ENCODE results near the gene ZBTB42.

The ZBTB42 gene

DNA sequence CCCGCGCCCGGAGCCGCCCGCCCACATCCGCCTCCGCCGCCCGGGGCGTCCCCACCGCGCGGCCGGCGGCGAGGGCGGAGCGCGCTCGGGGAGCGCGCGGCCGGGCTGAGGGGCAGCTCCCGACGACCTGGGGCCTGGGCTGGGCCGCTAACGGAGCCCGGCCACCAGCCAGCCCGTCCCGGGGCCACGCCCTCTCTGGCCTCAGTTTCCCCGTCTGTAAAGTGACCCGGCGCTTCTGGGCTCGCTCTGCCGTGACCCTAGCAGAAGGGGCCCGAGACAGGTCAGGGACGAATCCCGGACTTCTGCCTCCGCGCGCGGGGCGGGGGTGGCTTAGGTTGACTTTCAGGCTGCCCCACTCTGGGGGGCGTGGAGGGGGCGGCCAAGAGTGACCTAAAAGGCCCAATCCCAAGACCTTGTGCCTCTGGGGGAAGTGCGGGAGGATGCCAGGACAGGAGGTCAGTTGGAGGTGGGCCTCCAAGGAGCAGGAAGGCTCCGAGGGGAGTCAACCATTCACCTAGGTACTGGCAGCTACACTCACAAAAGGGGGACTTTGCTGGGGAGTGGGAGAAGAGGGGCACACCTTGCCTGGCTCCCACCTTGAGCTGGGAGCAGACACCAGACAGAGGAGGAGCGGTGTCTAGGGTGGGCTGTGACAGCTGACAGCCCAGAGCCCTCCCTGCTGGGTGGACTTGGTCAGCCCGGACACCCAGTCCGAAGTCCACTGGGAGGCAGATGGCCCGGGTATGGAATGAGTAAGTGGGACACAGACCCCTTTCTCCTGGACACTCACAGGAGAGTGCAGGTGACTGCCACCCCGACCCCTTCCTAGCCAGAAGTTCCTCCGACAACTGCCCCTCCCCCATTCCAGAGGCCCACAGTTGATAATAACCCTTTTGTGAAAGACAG lies 4.9 kb upstream of the ZBTB42 start:
- peak; percentile 69 for DNase-seq

DNA sequence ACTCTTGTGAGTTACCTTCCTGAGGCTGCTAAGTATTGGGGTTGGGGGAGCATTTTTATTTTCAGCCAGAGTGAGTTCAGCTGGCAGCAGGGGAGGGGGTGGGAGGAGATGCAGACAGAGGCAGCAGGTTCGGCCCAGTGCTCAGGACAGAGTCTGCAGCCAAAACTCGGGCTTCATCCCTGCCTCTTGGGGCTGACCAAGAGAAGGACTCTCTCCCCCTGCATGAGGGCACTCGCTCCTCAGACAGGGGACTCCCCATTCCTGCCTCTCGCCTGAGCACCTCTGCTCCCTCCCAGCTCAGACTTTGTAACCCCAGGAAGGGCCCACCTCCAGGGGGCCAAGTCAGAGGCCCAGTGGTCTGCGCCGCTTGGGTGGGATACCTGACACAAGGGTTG lies 4.2 kb upstream of the ZBTB42 start:
- DNase-seq: no peak

DNA sequence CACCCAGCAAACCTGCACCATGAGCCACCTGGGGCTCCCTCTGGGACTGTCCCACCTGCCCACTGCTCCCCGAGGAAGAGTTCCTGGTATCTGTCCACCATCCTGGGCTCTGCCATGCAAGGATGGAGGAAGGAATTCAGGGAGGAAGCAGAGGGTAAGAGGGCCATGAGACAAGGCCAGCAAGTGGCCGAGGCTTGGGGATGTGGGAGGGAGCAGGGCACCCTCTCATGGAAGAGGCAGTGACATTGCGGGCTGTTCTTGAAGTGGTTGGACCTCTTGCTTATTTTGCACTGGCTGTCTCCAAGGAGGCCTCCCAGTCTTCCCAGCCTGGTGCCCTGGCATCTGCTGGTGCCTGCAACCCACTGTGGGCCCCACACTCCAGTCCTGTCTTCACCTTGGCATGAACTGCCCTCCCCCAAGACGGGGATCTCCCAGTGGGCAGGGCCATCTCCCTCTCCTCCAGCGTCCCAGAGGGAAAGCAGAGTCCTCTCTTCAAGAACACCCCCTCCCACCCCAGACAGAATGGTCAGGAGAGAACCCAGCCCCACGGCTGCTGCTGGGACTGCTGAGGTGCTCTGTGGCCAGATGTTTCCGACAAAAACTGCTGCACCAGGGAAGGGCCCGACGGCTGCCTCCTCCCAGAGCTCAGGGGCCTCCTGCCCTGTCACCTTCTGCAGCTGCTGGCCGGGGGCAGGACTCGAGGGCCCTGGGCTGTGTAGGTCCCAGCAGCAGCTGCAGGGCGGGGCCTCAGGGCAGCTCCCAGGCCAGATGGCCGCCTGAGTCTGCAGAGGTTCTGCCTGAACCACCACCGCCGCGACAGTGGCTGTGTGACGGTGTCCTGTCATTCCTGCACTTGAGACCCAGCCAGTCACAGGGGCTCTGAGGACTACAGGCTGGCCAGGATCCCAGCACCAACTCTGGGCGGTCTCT lies 3.5 kb upstream of the ZBTB42 start:
- DNase-seq: no peak

DNA sequence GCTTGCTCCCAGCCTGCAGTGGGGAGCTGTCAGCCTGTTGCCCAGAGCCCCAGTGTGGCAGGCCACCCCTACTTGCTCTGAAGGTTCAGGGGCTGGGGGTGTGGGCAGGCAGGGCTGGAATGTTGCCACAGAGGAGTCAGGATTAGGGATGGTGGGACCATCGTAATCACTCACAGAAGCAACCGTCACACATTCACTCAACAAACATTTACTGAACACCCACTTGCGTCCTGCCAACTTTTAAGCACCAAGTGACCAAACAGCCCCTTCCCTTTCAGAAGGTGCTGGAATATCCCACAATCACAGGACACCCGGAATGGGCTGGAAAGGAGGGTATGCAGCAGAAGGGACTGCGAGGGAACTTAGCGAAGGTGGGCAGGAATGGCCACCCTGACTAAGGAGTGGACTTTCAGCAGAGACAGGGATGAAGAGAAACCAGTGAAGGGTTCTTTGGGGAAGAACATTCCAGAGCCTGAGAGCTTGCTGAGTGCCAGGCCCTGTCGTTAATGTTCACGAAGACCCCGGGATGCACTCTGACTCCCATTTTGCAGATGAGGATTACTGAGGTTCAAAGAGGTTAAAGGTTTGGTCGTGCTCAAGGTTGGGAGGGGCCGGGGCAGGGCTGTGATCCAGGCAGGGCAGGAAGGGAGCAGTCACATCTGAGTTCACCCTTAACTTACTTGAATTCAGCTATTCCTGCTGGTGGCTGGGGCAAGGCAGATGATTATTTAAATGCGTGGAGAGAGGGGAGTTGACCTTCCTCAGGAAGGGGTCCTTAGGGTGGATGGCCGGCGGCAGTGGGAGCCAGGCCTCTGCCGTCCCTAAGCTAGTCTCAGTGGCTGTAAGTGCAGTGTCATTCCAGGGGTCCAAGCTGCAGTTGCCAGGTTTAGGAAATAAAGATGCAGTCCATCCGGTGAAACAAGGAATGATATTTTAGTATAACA lies 2.3 kb upstream of the ZBTB42 start:
- DNase-seq: no peak

DNA sequence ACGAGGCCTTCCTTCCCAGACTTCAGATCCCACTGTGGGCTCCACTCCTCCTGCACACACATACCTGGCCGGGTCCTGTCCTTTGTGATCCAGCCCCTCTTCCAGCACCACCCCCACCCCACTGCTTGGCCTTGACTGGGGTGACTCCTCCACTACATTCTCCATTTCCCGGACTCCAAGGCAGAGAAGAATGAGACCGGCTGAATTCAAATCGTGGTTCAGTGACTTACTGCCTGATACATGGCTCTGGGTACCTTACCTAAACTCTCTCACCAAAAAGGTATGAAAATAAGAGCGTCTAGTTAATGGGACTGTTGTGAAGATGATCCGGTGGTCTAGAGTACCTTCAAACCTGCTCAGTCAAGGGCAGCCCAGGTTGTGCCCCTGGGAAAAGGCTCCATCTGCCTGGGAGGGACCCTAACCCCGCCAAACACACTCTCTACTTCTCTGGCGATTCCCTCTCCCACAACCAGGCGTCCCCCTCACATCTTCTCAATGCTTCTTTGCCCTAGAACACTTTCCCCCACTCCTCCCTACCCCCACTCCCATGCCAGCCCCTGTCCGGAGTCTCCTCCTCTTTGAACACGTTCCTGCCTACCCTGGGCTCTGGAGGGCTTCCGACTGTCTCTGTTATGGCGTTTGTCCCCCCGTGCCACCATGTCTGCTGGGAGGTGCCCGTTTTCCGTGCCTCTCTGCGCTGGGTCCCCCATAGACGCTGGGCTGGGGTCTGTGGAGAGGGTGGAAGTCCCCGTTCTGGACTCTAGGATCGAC lies 1.5 kb upstream of the ZBTB42 start:
- DNase-seq: no peak

DNA sequence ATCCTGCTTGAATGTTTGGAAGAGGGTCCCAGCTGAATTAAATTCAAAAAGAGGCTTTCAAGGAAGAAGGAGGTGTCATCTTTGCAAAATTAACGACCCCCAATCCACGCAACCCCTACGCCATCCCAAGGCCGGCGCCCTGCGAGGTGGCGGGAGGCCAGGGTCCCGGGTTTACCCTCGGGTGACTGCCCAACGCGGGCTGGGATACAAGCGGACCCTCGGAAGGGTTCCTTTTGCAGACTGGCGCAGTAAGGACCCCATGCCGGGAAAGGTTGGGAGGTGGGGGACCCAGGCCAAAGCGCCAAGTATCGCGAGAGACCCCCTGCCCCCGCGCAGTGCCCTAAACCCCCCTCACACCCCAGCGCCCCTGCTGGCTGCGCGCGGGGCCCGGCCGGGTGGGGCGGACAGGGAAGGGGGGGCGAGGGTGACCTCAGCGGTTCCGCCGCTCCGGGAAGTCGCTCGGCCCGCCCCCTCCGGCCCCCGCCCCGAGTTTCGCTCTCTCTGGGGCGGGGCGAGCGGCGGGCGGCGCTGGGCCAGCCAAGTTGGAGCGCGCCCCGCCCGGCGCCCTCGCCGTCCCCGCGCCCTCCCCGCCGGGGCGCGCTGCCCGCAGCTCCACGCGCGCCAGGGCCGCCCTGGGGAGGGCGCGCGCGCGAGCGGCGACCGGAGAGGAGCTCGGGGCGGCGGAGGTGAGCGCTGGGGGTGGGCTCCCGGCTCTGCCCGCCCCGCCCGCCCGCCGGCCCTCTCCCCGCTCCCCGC lies 708 bp upstream of the ZBTB42 start:
- DNase-seq: peak; percentile 79

DNA sequence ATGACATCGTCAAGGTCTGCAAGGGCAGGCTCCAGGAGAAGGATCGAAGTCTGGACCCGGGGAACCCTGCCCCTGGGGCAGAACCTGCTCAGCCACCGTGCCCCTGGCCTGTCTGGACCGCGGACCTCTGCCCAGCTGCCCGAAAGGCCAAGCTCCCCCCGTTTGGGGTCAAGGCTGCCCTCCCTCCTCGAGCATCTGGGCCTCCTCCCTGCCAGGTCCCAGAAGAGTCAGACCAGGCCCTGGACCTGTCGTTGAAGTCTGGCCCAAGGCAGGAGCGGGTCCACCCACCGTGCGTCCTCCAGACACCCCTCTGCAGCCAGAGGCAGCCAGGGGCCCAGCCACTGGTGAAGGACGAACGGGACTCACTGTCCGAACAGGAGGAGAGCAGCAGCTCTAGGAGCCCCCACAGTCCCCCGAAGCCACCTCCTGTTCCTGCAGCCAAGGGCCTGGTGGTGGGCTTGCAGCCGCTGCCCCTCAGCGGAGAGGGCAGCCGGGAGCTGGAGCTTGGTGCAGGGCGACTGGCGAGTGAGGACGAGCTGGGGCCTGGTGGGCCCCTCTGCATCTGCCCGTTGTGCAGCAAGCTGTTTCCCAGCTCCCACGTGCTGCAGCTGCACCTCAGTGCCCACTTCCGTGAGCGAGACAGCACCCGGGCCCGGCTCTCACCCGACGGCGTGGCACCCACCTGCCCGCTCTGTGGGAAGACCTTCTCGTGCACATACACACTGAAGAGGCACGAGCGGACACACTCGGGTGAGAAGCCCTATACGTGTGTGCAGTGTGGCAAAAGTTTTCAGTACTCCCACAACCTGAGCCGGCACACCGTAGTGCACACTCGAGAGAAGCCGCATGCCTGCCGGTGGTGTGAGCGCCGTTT lies 856 bp downstream of the ZBTB42 start:
- DNase-seq: no peak

DNA sequence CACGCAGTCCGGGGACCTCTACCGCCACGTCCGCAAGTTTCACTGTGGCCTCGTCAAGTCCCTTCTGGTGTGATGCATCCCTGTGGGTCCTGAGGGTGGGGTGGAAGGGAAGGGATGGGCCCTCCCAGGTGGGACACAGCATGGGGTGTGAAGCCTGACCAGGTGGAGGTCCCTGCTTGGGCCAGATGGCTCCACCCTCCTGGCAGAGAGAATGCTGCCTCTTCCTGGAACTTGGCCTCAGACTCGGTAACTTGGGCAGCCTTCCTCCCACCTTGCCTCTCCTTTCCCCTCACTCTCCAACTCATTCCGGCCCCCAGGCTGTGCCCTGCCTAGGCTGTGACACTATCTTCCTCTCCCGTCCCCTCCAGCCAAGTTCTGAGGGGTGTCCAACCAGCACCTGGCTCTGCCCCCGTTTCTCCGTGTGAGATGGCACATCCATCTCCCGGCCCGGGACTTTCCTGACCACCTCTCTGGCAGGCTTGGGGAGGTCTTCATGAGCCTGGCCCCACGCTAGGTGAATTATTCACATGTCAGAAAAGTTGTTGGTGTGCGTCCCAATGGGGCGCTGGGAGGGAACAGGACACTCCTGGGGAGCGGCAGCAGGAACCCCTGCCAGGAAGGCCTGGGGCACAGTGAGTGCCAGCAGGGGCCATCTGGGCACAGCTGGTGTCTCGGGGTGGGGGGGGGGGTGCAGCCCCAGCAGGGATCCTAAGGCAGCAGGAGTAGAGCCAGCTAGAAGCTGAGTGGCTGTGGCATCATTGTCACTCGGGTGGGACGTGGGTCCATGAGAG lies 1.7 kb downstream of the ZBTB42 start:
- no peak for DNase-seq

DNA sequence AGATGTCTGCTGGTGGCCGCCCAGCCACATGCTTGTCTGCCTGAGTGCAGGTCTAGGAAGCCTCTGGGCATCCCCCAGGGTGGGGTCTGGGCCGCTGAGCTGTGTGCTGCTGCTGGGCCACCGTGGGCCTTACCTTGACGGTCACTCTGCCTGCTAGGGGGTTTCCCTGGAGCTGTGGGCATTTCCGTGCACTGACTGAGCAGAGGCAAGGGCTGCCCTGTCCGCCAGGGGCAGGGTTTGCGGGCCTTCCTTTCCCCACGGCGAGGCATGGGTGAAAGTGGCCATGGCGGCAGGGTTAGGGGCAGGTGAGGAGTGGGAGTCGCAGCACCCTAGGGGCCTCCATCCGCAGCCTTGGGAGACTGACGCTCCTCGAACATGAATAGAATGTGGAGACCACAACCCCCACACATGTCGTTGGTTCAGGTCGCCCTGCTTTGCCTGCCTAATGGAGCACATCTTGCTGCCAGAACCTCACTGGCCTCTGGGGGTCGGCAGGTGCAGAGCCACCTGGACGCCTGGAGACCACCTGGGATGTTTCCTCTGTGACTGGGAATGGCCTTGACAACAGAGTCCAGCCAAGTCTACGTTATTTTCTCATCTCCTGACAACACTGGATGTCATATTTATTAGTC lies 2.5 kb downstream of the ZBTB42 start:
- DNase-seq: no peak

DNA sequence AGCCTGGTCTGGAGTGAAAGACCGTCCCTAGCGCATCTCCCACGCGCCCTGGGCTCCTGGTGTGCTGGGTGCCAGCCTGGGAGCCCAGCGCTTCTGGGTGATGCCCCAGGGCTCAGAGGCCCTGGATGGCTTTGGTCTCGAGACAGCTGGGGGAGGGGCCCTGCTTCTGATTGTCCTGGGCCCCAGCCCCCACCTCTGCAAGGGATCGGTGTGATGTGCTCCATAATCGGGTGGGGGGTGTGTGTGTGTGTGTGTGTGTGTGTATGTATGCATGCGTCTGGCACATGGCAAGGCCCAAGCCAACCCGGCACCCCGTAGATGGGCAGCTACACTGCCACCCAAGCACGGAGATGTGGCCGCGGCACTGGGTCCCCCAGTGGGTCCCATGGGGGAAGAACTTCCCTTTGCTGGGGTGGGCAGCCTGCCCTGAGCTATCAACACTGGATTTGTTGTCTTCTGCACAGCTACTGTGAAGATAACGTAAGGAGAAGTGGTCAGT lies 3.1 kb downstream of the ZBTB42 start:
- DNase-seq: no peak

DNA sequence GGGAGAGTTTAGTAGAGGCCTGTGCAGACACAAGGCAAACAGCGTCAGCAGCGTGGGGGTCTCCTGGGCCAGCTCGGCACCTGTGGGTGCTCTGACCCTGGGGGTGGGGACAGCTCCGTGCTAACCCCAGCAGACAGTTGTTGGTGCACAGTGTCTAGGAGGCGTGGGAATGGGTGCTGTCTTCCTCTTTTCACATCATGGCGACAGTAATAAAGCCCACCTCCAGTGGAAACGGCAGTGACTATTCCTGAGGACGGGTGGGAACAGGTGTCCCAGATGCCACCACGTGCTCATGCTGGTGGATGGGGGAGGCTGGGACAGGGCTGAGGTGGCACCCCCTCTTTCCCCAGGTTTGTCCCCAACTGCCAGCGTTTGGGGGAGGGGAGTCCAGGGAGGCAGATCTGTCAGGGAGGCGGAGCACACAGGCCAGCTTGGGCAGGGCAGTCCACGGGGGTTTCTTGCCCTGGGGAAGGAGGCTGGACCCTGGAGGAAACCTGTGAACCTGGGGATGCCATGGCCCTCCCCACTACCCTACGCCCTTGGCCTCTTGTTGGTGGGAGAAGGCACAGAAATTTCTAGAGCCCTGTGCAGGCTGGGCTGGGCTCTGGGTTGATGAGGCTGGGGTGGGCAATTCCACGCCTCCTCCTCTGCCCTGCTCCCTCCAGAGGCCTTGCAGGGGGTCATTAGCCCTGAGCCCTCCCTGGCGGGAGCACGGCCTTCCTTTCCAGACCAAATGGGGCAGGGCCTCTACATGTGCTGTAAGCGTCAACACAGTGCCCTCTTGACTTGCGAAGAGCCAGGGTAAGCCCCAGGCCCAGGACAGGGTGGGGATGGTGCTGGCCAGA lies 3.8 kb downstream of the ZBTB42 start:
- DNase-seq: no peak

DNA sequence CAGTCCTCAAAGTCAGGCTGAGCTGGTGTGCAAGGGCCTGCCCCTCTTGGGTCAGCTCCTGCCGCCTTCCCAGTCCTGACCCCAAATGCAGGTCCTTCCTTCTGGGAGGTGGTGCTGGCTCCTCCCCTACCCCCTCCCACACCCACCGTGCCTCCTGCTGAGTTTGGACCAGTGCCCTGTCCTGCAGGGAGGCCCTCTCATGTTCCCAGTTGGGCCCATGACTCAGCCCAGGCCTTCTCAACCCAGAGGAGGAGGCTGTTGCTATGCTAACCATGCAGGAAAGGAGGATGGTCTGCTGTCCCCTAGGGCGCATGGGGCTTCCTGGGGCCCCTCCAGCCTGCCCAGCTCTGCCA lies 4.4 kb downstream of the ZBTB42 start:
- no peak for DNase-seq

DNA sequence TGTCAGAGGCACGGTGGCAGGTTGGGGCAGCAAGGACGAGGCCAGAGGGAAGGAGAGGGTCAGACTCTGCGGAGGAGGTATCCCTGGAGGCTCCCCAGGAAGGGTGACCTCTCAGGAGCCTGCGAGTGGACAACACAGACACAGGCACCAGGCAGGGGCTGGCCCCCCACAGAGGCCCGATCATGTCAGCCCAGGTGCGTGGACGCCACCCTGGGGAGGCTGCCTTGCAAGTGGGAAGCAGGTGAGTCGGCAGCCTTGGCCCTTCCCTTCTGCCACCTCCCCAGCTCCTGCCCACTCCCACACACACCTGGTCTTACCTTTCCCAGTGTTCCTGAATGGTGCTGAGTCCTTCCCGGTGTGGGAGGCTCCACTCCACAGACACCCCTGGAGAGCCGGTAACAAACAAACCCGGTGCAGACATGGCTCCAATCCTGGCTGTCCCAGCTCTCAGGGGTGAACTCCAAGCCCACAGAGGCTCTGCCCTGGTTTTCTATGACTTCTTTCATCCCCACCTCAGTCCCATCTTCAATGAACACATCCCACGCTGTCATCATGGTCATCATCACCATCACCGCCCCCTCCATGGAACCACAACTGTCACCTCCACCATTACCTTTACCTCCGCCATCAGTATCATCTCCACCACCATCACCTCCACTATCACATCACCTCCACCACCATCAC lies 5.2 kb downstream of the ZBTB42 start:
- DNase-seq: no peak

DNA sequence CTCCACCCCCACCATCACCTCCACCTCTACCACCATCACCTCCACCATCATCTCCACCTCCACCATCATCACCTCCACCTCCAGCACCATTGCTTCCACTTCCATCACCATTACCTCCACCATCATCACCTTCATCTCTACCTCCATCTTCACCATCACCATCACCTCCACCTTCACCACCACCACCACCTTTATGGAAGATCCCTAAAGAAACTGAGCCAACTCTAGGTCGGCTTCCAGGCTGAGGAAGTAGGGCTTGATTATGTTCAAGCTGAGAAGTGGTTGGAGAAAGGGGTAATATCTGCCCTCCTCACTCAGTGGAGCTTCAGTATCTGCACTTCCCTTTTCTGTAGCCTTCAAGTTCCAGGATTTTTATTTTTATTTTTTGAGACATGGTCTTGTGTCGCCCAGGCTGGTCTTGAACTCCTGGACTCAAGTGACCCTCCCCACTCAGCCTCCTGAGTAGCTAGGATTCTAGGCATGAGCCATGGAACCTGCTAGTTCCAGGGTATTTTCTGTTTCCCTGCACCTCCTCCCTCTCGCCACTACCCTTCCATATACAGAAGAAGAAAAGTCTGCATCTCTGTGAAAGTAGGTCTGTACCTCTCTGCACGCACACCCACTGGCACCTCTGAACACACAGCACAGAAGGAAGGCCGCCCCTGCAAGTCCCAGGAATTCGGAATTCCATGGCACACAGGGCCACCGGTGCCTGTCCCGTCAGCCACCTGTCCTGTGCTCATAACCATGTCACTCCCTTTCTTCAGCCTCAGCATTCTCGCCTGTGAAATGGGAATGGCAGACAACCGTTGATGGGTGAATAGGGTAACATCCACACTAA lies 5.9 kb downstream of the ZBTB42 start:
- no peak for DNase-seq

DNA sequence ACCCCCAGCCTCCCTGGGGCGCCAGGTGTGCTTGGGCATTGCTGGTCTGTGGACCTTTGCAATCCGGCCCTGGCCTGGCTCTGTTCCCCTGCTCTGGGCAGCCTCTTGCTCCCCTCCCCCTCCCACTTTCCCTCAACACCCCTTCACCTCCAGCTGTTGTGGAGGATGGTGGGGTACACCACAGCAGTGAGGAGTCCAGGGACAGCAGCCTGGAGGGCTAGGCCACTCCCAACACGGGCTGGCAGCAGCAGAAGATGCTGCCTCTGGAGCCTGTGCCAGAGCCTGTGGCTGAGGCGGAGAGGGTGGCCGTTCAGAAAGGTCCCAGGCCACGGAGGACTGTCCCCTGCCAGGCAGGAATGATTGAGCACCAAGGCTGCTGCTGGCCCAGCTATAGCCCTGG lies 7.6 kb downstream of the ZBTB42 start:
- DNase-seq: no peak

DNA sequence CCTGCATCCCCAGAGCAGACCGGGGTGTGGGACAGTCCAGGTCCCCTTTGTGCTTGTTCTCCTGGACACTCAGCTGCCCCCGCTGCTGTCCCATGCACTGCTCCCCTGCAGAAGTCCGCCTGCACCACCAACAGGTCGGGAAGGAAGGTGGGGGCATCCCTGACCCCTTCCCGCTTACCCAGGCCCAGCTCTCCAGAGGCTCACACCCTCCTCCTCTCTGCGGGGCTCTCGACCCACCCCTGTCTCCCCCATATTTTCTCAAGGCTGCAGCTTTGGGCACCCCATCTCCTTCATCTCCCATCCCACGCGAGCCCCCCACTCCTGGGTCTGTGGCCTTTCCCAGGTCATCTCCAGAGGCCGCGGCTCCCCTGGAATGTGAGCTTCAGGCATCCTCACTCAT lies 9.4 kb downstream of the ZBTB42 start:
- DNase-seq: no peak

Measured in activated CD4-positive, alpha-beta T cell treated with anti-CD3 and anti-CD28 coated beads, Interleukin-2, Interleukin-6, amounts not matched to agents 100 ng/mL and 50 ng/mL, durations not matched to agents 16 hours and 8 hours (primary cell).